ENCODE results near the gene TOX2. TPM values are rescaled to one million over a fixed set of nuclear protein-coding genes. Genes with fewer than 3 reads are reported as not detected.

TOX2 gene
- total RNA-seq, 1 experiment from 2014 or later: 117 TPM

GRCh38 chr20:43895235-43895634, 19.4 kb upstream of the TOX2 start:
- H3K9me3 ChIP-seq (ENCODE audit: low read depth, low read length, poor library complexity, severe bottlenecking): no peaks in the 10 kb centered on the region
- no peak for TF ChIP-seq CTCF (conservative IDR thresholded peaks at IDR 0.05; ENCODE audit: low read depth, low read length)
- no peak for TF ChIP-seq EZH2 (IDR thresholded peaks at IDR 0.05; ENCODE audit: borderline replicate concordance, low read depth, low read length, poor library complexity, severe bottlenecking)
- H3K27me3 ChIP-seq (replicated peaks; ENCODE audit: insufficient read depth, low read depth, low read length, poor library complexity): no peaks in the 10 kb centered on the region
- ChIA-PET CTCF (no interaction called here), POLR2A (ENCODE audit: low non-redundant PET) (no interaction called here)
- H3K4me3 ChIP-seq (ENCODE audit: low read depth, low read length, poor library complexity, severe bottlenecking): no peak overlapping the region
- DNase-seq (ENCODE audit: low spot score): no peak
- H3K4me1 ChIP-seq (ENCODE audit: insufficient read depth, low read length, poor library complexity, severe bottlenecking): no peaks in the 10 kb centered on the region
- H3K27ac ChIP-seq (ENCODE audit: low read depth, low read length, poor library complexity, severe bottlenecking): no peak overlapping the region
- intact Hi-C loops (cut with micrococcal nuclease; ENCODE audit: unreplicated experiment): no loop called here
- H3K36me3 ChIP-seq (ENCODE audit: insufficient read depth, low read length, poor library complexity, severe bottlenecking): no peaks in the 10 kb centered on the region
- BruUV-seq (replicated peaks): no TSS peak

GRCh38 chr20:43899274-43900120, 15.2 kb upstream of the TOX2 start:
- DNase-seq (ENCODE audit: low spot score): no peak
- ChIA-PET CTCF (no interaction called here), POLR2A (ENCODE audit: low non-redundant PET) (no interaction called here)
- intact Hi-C loops (cut with micrococcal nuclease; ENCODE audit: unreplicated experiment): no loop called here
- no peak overlapping the region for H3K4me3 ChIP-seq (ENCODE audit: low read depth, low read length, poor library complexity, severe bottlenecking)
- no peaks in the 10 kb centered on the region for H3K27me3 ChIP-seq (replicated peaks; ENCODE audit: insufficient read depth, low read depth, low read length, poor library complexity)
- H3K36me3 ChIP-seq (ENCODE audit: insufficient read depth, low read length, poor library complexity, severe bottlenecking): no peaks in the 10 kb centered on the region
- H3K4me1 ChIP-seq (ENCODE audit: insufficient read depth, low read length, poor library complexity, severe bottlenecking): no peaks in the 10 kb centered on the region
- no TSS peak for BruUV-seq (replicated peaks)
- H3K9me3 ChIP-seq (ENCODE audit: low read depth, low read length, poor library complexity, severe bottlenecking): no peaks in the 10 kb centered on the region
- no peak overlapping the region for H3K27ac ChIP-seq (ENCODE audit: low read depth, low read length, poor library complexity, severe bottlenecking)
- TF ChIP-seq EZH2 (IDR thresholded peaks at IDR 0.05; ENCODE audit: borderline replicate concordance, low read depth, low read length, poor library complexity, severe bottlenecking) (no peak), CTCF (conservative IDR thresholded peaks at IDR 0.05; ENCODE audit: low read depth, low read length) (no peak)

GRCh38 chr20:43900121-43900466, 14.6 kb upstream of the TOX2 start:
- CTCF ChIA-PET: interaction anchor here (0.7 kb wide), 1 partner anchor 25 kb away, joined by 10 read pairs; no protein-coding TSS in a partner anchor
- POLR2A ChIA-PET (ENCODE audit: low non-redundant PET): no interaction called here
- no peak overlapping the region for H3K4me3 ChIP-seq (ENCODE audit: low read depth, low read length, poor library complexity, severe bottlenecking)
- H3K27me3 ChIP-seq (replicated peaks; ENCODE audit: insufficient read depth, low read depth, low read length, poor library complexity): no peaks in the 10 kb centered on the region
- no TSS peak for BruUV-seq (replicated peaks)
- no peaks in the 10 kb centered on the region for H3K9me3 ChIP-seq (ENCODE audit: low read depth, low read length, poor library complexity, severe bottlenecking)
- no peak for TF ChIP-seq CTCF (conservative IDR thresholded peaks at IDR 0.05; ENCODE audit: low read depth, low read length)
- no peak for TF ChIP-seq EZH2 (IDR thresholded peaks at IDR 0.05; ENCODE audit: borderline replicate concordance, low read depth, low read length, poor library complexity, severe bottlenecking)
- intact Hi-C loops (cut with micrococcal nuclease; ENCODE audit: unreplicated experiment): no loop called here
- H3K4me1 ChIP-seq (ENCODE audit: insufficient read depth, low read length, poor library complexity, severe bottlenecking): no peaks in the 10 kb centered on the region
- no peak overlapping the region for H3K27ac ChIP-seq (ENCODE audit: low read depth, low read length, poor library complexity, severe bottlenecking)
- DNase-seq (ENCODE audit: low spot score): no peak
- no peaks in the 10 kb centered on the region for H3K36me3 ChIP-seq (ENCODE audit: insufficient read depth, low read length, poor library complexity, severe bottlenecking)

Data from A673 (cell line).